Measurements from ENCODE around the gene SYNCRIP. TPM values are rescaled to one million over a fixed set of nuclear protein-coding genes. Genes with fewer than 3 reads are reported as not detected.

Gene SYNCRIP
- total RNA-seq, 1 donor from 2014 or later: 78.7 TPM

DNA sequence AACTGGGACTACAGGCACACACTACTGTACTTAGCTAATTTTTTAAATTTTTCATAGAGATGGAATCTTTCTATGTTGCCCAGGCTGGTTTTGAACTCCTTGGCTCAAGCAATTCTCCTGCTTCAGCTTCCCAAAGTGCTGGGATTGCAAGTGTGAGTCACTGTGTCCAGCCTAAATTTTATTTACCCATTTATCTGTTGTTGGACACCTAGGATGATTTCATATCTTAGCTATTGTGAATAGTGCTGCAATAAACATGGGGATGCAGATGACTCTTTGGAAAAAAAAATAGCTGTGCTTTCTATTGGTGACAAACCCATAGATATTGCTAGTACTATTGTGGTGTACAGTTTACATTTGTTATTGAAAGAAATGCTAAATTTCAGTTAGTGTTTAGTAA, 19.6 kb upstream of the SYNCRIP start:
- no peaks in the 10 kb centered on the region for H3K27me3 ChIP-seq (ENCODE audit: low read depth)
- no peaks in the 10 kb centered on the region for H3K4me1 ChIP-seq
- TF ChIP-seq, protein P1, sequence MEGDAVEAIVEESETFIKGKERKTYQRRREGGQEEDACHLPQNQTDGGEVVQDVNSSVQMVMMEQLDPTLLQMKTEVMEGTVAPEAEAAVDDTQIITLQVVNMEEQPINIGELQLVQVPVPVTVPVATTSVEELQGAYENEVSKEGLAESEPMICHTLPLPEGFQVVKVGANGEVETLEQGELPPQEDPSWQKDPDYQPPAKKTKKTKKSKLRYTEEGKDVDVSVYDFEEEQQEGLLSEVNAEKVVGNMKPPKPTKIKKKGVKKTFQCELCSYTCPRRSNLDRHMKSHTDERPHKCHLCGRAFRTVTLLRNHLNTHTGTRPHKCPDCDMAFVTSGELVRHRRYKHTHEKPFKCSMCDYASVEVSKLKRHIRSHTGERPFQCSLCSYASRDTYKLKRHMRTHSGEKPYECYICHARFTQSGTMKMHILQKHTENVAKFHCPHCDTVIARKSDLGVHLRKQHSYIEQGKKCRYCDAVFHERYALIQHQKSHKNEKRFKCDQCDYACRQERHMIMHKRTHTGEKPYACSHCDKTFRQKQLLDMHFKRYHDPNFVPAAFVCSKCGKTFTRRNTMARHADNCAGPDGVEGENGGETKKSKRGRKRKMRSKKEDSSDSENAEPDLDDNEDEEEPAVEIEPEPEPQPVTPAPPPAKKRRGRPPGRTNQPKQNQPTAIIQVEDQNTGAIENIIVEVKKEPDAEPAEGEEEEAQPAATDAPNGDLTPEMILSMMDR (IDR thresholded peaks at IDR 0.05): no peak
- no peak overlapping the region for H3K27ac ChIP-seq
- intact Hi-C loops (cut with DNase I): no loop called here
- no peak for ATAC-seq
- peaks cover 9% of the 10 kb centered on the region for H3K36me3 ChIP-seq
- peaks cover 5% of the 10 kb centered on the region for H3K9me3 ChIP-seq
- no peak overlapping the region for H3K4me3 ChIP-seq
- DNase-seq: no peak

DNA sequence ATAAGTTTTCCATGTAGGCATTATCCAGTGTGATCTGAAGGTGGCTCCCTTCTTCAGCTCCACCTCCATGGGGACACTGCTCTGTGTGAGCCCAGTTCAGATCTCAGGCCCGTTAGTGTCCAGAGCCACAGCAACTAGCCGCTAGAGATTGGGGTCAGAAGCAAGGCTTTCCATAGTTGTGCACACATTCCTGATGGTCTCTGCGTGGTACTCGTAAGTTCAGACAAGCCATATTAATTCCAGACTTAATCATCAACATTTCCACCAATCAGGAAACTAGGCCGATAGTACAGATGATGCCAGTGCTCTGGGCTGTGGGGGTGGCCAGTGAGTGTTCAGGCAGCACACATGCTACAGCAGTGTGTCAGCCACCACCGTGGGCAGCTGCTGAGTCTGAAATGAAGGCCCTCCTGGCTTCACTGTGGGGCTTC, 17.5 kb upstream of the SYNCRIP start:
- intact Hi-C loops (cut with DNase I): no loop called here
- ATAC-seq (no peak), DNase-seq (no peak)
- no peaks in the 10 kb centered on the region for H3K27me3 ChIP-seq (ENCODE audit: low read depth)
- H3K27ac ChIP-seq: no peak overlapping the region
- TF ChIP-seq, protein P1 (IDR thresholded peaks at IDR 0.05): no peak
- H3K9me3 ChIP-seq: peaks cover 5% of the 10 kb centered on the region
- peaks cover 3% of the 10 kb centered on the region for H3K36me3 ChIP-seq
- H3K4me1 ChIP-seq: no peaks in the 10 kb centered on the region
- no peak overlapping the region for H3K4me3 ChIP-seq

DNA sequence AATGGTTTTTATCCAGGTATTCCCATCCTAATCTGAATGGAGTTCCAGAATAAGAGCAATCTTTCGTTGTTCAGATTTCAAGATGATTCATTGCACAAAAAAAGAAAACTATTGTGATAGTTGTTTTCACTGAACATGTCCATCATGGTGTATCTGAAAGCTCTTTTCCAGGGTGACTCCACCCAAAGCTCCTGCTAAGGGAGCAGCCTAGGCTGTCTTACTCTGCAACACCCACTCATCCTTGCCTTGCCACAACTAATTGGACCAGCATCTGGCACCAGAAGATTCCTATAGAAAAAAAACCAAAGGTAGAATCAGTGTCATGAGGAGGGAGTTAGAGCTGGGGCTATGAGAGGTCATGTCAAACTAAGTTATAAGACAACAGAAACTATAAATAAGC, 7.9 kb upstream of the SYNCRIP start:
- no peaks in the 10 kb centered on the region for H3K27me3 ChIP-seq (ENCODE audit: low read depth)
- ATAC-seq (no peak), DNase-seq (no peak)
- H3K9me3 ChIP-seq: no peaks in the 10 kb centered on the region
- TF ChIP-seq, protein P1 (IDR thresholded peaks at IDR 0.05): no peak
- intact Hi-C loops (cut with DNase I): no loop called here
- no peak overlapping the region for H3K27ac ChIP-seq
- no peaks in the 10 kb centered on the region for H3K4me1 ChIP-seq
- H3K36me3 ChIP-seq: no peaks in the 10 kb centered on the region
- H3K4me3 ChIP-seq: no peak overlapping the region

DNA sequence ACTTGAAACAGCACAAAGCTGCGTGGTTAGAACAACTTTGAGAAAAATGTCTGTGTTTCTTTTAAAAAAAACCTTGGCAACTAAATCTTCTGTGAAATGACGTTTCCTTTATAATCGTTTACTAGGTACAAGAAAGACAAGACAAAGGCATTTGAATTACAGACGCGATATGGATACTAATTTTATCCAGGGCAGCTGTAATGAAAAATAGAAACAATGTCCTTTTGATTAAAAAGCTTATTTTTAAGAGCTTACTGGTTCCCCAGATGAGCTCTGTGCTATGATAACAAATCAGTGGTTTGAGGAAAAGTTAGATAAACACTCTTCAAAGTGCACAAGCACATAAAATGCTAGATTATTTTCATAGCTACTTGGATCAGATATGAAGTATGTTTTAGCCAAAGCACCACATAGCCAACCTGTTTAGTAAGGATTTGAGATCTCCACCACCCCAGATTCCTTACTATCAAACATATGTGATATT, 1.6 kb upstream of the SYNCRIP start:
- H3K27ac ChIP-seq: peak overlapping the region; percentile 99

DNA sequence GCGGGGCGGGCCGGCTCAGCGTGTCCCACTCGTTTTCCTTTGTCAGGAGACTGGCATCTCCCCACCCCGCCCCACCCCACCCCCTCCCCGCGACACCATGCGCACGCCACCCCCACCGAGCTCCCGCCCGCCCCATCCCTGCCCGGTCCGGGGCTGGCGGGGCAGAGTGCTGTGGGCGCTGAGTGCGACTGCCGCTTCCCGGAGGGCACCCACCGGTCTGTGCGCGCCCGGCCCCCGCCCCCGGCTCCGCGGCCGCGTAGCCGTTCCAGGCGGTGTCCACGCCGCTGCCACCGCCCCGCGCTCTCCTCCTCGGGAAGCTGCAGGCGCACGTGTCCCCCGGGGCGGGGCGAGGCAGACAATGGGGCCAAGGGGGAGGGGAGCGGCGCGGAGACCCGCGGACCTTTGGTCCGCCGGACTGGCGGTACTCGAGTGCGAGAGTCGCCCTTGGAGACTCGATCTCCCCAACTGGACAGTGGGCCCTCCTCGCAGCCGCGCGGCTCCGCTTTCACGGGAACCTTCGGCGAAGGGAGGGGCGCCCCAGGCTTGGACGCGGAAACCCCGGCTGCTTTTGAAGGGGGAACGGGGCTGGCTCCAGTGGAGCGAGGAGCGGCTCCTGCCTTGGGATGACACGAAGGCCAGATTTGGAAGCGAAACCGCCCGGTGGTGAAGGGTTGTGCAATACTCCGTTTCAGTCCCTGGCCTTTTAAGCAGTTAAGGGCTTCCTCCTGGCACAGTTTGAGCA, 1.0 kb upstream of the SYNCRIP start:
- Histone ChIP-seq H3K4me3 (peak overlapping the region; percentile 98), H3K4me1 (peaks cover 37% of the 10 kb centered on the region), H3K36me3 (peaks cover 24% of the 10 kb centered on the region), H3K27ac (peak overlapping the region; percentile 99), H3K9me3 (no peaks in the 10 kb centered on the region), H3K27me3 (ENCODE audit: low read depth) (no peaks in the 10 kb centered on the region)
- DNase-seq: peak; percentile 92
- intact Hi-C loops (cut with DNase I): no loop called here
- peak; percentile 74 to 81 for ATAC-seq
- TF ChIP-seq, protein P1 (IDR thresholded peaks at IDR 0.05): no peak

More for the DNA sequence above, 1.6 kb upstream of the SYNCRIP start:
- Histone ChIP-seq H3K4me1 (peaks cover 31% of the 10 kb centered on the region), H3K9me3 (no peaks in the 10 kb centered on the region), H3K4me3 (peak overlapping the region; percentile 98), H3K27me3 (ENCODE audit: low read depth) (no peaks in the 10 kb centered on the region), H3K36me3 (peaks cover 17% of the 10 kb centered on the region)
- TF ChIP-seq, protein P1 (IDR thresholded peaks at IDR 0.05): no peak
- intact Hi-C loops (cut with DNase I): no loop called here
- ATAC-seq: no peak
- no peak for DNase-seq
